WTC11 (cell line): ENCODE results near the gene CNPY3. TPM values are rescaled to one million over a fixed set of nuclear protein-coding genes. Genes with fewer than 3 reads are reported as not detected.
"Not testable (repeated sequence)": the region's sequence is repeated elsewhere in the genome, so short reads cannot be mapped to it uniquely, and the experiment has no call there.

Source experiments
- ATAC-seq: fragments of 200-7000 bp; cut with Tn5 transposase; 2 replicates; pipeline ENCODE4 v1.10.0; 2021; ENCODE audit warnings: mild to moderate bottlenecking, moderate library complexity
- CTCF ChIA-PET: fragments of 300-600 bp; sonication (Branson Sonifier 250); formaldehyde crosslinking; loops from one replicate; lab custom pipeline; 2021; ENCODE audit warnings: antibody characterized with exemption; lab: Charles Lee
- POLR2A ChIA-PET: fragments of 350-600 bp; sonication (Branson Sonifier 250); formaldehyde crosslinking; loops from one replicate; lab custom pipeline; 2021; ENCODE audit warnings: antibody characterized with exemption; lab: Charles Lee
- DNase-seq: peaks from one replicate; pipeline ENCODE4 v3.0.0; 2021; ENCODE audit warnings: low spot score
- H3K27ac Mint-ChIP-seq: 2 replicates; pipeline ENCODE4 v1.8.0; 2021; ENCODE audit warnings: mixed read lengths
- H3K27me3 Mint-ChIP-seq: 2 replicates; pipeline ENCODE4 v1.8.0; 2021; ENCODE audit warnings: low read depth, mild to moderate bottlenecking, moderate library complexity, mixed read lengths
- H3K36me3 Mint-ChIP-seq: 2 replicates; pipeline ENCODE4 v1.8.0; 2021; ENCODE audit warnings: mixed read lengths
- H3K4me1 Mint-ChIP-seq: 2 replicates; pipeline ENCODE4 v1.8.0; 2022; ENCODE audit warnings: mixed read lengths
- H3K4me3 Mint-ChIP-seq: 2 replicates; pipeline ENCODE4 v1.8.0; 2021; ENCODE audit warnings: mild to moderate bottlenecking, moderate library complexity, mixed read lengths
- H3K9me3 Mint-ChIP-seq: 2 replicates; pipeline ENCODE4 v1.8.0; 2021; ENCODE audit warnings: mixed read lengths
- CREM ChIP-seq: sonication (generic); formaldehyde crosslinking; IDR thresholded peaks from 2 replicates; pipeline ENCODE4 v1.8.1; 2022; ENCODE audit warnings: mild to moderate bottlenecking, missing genetic modification reagents, moderate library complexity
- ESRRA ChIP-seq: sonication (generic); formaldehyde crosslinking; IDR thresholded peaks from 2 replicates; pipeline ENCODE4 v1.8.1; 2022; ENCODE audit warnings: mild to moderate bottlenecking, missing genetic modification reagents, borderline replicate concordance
- FOXK1 ChIP-seq: sonication (generic); formaldehyde crosslinking; IDR thresholded peaks from 2 replicates; pipeline ENCODE4 v1.8.0; 2022; ENCODE audit warnings: mild to moderate bottlenecking, moderate library complexity, missing genetic modification reagents
- JUN ChIP-seq: sonication (generic); formaldehyde crosslinking; IDR thresholded peaks from 2 replicates; pipeline ENCODE4 v1.8.0; 2023; ENCODE audit warnings: mild to moderate bottlenecking, missing genetic modification reagents
- NFYB ChIP-seq: sonication (generic); formaldehyde crosslinking; conservative IDR thresholded peaks from 2 replicates; pipeline ENCODE4 v1.8.0; 2022; ENCODE audit warnings: low read depth, missing genetic modification reagents
- NR1H2 ChIP-seq: sonication (generic); formaldehyde crosslinking; IDR thresholded peaks from 2 replicates; pipeline ENCODE4 v1.9.0; 2021; ENCODE audit warnings: mild to moderate bottlenecking, moderate library complexity, missing genetic modification reagents
- NR2C2 ChIP-seq: sonication (generic); formaldehyde crosslinking; IDR thresholded peaks from 2 replicates; pipeline ENCODE4 v1.8.0; 2022; ENCODE audit warnings: mild to moderate bottlenecking, missing genetic modification reagents
- OVOL2 ChIP-seq: fragments of 250-450 bp; sonication (Bioruptor Pico); IDR thresholded peaks from 2 replicates; pipeline ENCODE4 v1.9.0; 2021; ENCODE audit warnings: mild to moderate bottlenecking, borderline replicate concordance
- RELA ChIP-seq: sonication (generic); formaldehyde crosslinking; IDR thresholded peaks from 2 replicates; pipeline ENCODE4 v1.8.1; 2022; ENCODE audit warnings: missing genetic modification reagents, mild to moderate bottlenecking, borderline replicate concordance
- TEAD1 ChIP-seq: sonication (generic); formaldehyde crosslinking; IDR thresholded peaks from 2 replicates; pipeline ENCODE4 v1.8.0; 2022; ENCODE audit warnings: mild to moderate bottlenecking, missing genetic modification reagents
- ZBTB21 ChIP-seq: sonication (generic); formaldehyde crosslinking; IDR thresholded peaks from 2 replicates; pipeline ENCODE4 v1.8.1; 2023; ENCODE audit warnings: mild to moderate bottlenecking, missing genetic modification reagents, borderline replicate concordance
- ZNF396 ChIP-seq: fragments of 250-450 bp; sonication (Bioruptor Pico); IDR thresholded peaks from 2 replicates; pipeline ENCODE4 v1.8.0; 2021; ENCODE audit warnings: mild to moderate bottlenecking, moderate library complexity, borderline replicate concordance
- ZNF423 ChIP-seq: fragments of 250-450 bp; sonication (Bioruptor Pico); IDR thresholded peaks from 2 replicates; pipeline ENCODE4 v2.1.2; 2022; ENCODE audit warnings: mild to moderate bottlenecking, moderate library complexity
- total RNA-seq: library from RNA; stranded (reverse); gene quantifications from 3 replicates; pipeline ENCODE4 v1.2.3, GENCODE V29; 2021
- TF ChIP-seq, protein P1 (sequence below): sonication (generic); formaldehyde crosslinking; IDR thresholded peaks from 2 replicates; pipeline ENCODE4 v1.8.0; 2023; ENCODE audit warnings: missing genetic modification reagents
- TF ChIP-seq, protein P2 (sequence below): fragments of 250-450 bp; sonication (Bioruptor Pico); IDR thresholded peaks from 2 replicates; pipeline ENCODE4 v1.8.0; 2021; ENCODE audit warnings: mild to moderate bottlenecking
- TF ChIP-seq, protein P3 (sequence below): fragments of 200-600 bp; IDR thresholded peaks from 2 replicates; pipeline ENCODE4 v1.8.0; 2022; ENCODE audit warnings: antibody characterized with exemption
- TF ChIP-seq, protein P4 (sequence below): sonication (generic); formaldehyde crosslinking; IDR thresholded peaks from 2 replicates; pipeline ENCODE4 v1.8.1; 2023; ENCODE audit warnings: mild to moderate bottlenecking, missing genetic modification reagents
- TF ChIP-seq, protein P5 (sequence below): sonication (generic); formaldehyde crosslinking; IDR thresholded peaks from 2 replicates; pipeline ENCODE4 v1.8.0; 2022; ENCODE audit warnings: mild to moderate bottlenecking, missing genetic modification reagents

The CNPY3 gene
- total RNA-seq, 1 experiment from 2014 or later = 67.0 TPM

DNA sequence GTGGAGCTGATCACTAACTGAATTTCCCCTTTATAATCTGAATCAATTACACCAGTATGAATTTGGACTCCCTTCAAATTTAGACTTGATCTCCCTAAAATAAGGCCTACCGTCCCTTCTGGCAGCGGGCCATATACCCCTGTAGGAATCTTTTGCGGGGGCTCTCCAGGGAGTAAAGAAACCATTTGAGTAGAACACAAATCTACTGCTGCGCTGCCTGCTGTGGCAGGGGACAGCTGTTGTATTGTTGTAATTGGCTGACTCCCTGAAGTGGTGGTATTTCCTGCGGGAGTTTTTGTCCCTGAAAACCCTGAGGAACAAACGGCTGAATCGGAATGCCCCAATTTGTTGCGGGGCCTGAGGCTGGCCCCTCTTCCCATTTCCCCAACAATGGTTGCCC lies 29.4 kb upstream of the CNPY3 start:
- H3K36me3 Mint-ChIP-seq = no peaks in the 10 kb centered on the region
- POLR2A ChIA-PET = interaction anchor here (0.6 kb wide), 1 partner anchor 49 kb away, joined by 3 read pairs; no protein-coding TSS in a partner anchor
- 0 out of 2 replicates have a peak, but pooled peaks have one; percentile 17 for TF ChIP-seq TEAD1 (CRISPR knock-in tag)
- TF ChIP-seq ZNF423 (CRISPR knock-in tag) = peak; percentile 93
- no peak for TF ChIP-seq ZNF396 (CRISPR knock-in tag)
- TF ChIP-seq, protein P1, sequence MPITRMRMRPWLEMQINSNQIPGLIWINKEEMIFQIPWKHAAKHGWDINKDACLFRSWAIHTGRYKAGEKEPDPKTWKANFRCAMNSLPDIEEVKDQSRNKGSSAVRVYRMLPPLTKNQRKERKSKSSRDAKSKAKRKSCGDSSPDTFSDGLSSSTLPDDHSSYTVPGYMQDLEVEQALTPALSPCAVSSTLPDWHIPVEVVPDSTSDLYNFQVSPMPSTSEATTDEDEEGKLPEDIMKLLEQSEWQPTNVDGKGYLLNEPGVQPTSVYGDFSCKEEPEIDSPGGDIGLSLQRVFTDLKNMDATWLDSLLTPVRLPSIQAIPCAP = no peak
- TF ChIP-seq, protein P2, sequence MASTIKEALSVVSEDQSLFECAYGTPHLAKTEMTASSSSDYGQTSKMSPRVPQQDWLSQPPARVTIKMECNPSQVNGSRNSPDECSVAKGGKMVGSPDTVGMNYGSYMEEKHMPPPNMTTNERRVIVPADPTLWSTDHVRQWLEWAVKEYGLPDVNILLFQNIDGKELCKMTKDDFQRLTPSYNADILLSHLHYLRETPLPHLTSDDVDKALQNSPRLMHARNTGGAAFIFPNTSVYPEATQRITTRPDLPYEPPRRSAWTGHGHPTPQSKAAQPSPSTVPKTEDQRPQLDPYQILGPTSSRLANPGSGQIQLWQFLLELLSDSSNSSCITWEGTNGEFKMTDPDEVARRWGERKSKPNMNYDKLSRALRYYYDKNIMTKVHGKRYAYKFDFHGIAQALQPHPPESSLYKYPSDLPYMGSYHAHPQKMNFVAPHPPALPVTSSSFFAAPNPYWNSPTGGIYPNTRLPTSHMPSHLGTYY = no peak
- CTCF ChIA-PET = interaction anchor here (0.8 to 3.6 kb wide), 4 partner anchors 12 to 244 kb away, joined by 3 to 19 read pairs (median 3); partner anchors contain the start of genes KLC4 and MRPL2
- no peaks in the 10 kb centered on the region for H3K9me3 Mint-ChIP-seq
- H3K27ac Mint-ChIP-seq = peak overlapping the region; percentile 69
- DNase-seq (no peak), ATAC-seq (no peak)
- H3K27me3 Mint-ChIP-seq = no peaks in the 10 kb centered on the region
- H3K4me1 Mint-ChIP-seq = peaks cover 32% of the 10 kb centered on the region
- H3K4me3 Mint-ChIP-seq = no peak overlapping the region

DNA sequence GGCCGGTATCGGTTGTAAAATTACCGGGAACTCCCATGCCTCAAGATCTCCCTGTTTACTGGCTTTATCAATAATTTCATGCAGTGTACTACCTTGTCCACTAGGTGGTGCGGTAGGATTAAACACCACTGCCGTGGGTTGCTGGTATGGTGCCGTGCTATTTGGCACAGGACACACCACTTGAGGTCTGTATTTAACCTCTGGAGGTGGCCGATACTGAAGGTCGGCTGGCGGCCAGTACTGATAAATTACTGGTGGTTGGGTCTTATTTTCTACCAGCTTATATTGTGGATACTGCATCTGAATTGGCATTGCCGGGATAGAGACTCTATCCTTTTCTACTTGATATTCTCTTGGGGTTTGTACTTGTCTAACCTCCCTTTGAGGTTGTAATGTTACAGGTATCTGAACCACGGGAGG lies 27.7 kb upstream of the CNPY3 start:
- H3K9me3 Mint-ChIP-seq = no peaks in the 10 kb centered on the region
- H3K36me3 Mint-ChIP-seq = no peaks in the 10 kb centered on the region
- H3K4me1 Mint-ChIP-seq = peaks cover 32% of the 10 kb centered on the region
- ChIA-PET POLR2A (no interaction called here), CTCF (interaction anchor here (0.6 to 3.6 kb wide), 9 partner anchors 10 to 242 kb away, joined by 3 to 19 read pairs (median 4); partner anchors contain the start of genes GNMT, KLC4, MRPL2 and PEX6)
- H3K27me3 Mint-ChIP-seq = no peaks in the 10 kb centered on the region; the same call in 1 of the 2 replicates
- H3K27ac Mint-ChIP-seq = peak overlapping the region; percentile 84
- TF ChIP-seq FOXK1 (CRISPR knock-in tag) (peak; percentile 54; the same call in 1 of the 2 replicates), TEAD1 (CRISPR knock-in tag) (peak; percentile 50; the same call in 1 of the 2 replicates)
- TF ChIP-seq, protein P3, sequence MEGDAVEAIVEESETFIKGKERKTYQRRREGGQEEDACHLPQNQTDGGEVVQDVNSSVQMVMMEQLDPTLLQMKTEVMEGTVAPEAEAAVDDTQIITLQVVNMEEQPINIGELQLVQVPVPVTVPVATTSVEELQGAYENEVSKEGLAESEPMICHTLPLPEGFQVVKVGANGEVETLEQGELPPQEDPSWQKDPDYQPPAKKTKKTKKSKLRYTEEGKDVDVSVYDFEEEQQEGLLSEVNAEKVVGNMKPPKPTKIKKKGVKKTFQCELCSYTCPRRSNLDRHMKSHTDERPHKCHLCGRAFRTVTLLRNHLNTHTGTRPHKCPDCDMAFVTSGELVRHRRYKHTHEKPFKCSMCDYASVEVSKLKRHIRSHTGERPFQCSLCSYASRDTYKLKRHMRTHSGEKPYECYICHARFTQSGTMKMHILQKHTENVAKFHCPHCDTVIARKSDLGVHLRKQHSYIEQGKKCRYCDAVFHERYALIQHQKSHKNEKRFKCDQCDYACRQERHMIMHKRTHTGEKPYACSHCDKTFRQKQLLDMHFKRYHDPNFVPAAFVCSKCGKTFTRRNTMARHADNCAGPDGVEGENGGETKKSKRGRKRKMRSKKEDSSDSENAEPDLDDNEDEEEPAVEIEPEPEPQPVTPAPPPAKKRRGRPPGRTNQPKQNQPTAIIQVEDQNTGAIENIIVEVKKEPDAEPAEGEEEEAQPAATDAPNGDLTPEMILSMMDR = peak; percentile 89
- TF ChIP-seq, protein P1 = no peak
- DNase-seq = peak; percentile 68
- H3K4me3 Mint-ChIP-seq = no peak overlapping the region
- ATAC-seq = peak; percentile 98

DNA sequence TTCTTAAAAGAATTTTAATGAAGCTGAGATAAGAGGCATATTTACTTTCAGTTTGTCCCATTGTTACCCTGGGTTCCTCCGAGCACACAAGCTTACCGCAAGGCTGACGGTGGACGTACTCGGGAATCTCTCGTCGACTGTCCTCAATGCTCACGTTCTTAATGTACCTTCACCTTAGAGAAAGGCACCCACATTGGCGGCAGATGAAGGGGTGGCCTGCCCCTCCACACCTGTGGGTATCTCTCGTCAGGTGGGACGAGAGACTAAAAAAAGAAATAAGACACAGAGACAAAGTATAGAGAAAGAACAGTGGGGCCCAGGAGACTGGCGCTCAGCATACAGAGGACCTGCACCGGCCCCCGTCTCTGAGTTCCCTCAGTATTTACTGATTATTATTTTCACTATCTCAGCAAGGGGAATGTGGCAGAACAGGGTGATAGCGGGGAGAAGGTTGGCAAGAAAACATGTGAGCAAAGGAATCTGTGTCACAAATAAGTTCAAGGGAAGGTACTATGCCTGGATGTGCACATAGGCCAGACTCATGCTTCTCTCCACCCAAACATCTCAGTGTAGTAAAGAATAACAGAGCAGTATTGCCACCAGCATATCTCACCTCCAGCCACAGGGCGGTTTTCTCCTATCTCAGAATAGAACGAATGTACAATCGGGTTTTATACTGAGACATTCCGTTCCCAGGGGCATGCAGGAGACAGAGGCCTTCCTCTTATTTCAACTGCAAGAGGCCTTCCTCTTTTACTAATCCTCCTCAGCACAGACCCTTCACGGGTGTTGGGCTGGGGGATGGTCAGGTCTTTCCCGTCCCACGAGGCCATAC lies 26.6 kb upstream of the CNPY3 start:
- ATAC-seq, H3K4me3 Mint-ChIP-seq: not testable (repeated sequence)

DNA sequence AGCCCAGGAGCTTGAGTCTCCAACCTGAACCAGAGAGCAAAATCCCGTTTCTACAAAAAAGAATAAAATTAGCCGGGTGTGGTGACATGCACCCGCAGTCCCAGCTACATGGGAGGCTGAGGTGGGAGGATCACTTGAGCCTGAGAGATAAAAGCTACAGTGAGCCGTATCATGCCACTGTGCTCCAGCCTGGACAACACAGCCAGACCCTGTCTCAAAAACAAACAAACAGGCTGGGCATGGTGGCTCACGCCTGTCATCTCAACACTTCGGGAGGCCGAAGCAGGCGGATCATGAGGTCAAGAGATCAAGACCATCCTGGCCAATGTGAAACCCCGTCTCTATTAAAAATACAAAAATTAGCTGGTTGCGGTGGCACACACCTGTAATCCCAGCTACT lies 24.8 kb upstream of the CNPY3 start:
- H3K4me1 Mint-ChIP-seq = peaks cover 22% of the 10 kb centered on the region
- H3K27ac Mint-ChIP-seq = no peak overlapping the region
- POLR2A ChIA-PET = interaction anchor here (0.8 kb wide), 1 partner anchor 24 kb away, joined by 3 read pairs; no protein-coding TSS in a partner anchor
- H3K27me3 Mint-ChIP-seq = no peaks in the 10 kb centered on the region; the same call in 1 of the 2 replicates
- DNase-seq (no peak), ATAC-seq (no peak)
- no peak for TF ChIP-seq RELA (CRISPR knock-in tag)
- no peak for TF ChIP-seq NR1H2 (CRISPR knock-in tag)
- TF ChIP-seq CREM (CRISPR knock-in tag) = no peak
- TF ChIP-seq, protein P4, sequence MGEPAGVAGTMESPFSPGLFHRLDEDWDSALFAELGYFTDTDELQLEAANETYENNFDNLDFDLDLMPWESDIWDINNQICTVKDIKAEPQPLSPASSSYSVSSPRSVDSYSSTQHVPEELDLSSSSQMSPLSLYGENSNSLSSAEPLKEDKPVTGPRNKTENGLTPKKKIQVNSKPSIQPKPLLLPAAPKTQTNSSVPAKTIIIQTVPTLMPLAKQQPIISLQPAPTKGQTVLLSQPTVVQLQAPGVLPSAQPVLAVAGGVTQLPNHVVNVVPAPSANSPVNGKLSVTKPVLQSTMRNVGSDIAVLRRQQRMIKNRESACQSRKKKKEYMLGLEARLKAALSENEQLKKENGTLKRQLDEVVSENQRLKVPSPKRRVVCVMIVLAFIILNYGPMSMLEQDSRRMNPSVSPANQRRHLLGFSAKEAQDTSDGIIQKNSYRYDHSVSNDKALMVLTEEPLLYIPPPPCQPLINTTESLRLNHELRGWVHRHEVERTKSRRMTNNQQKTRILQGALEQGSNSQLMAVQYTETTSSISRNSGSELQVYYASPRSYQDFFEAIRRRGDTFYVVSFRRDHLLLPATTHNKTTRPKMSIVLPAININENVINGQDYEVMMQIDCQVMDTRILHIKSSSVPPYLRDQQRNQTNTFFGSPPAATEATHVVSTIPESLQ (CRISPR knock-in tag) = no peak
- no peak for TF ChIP-seq ZBTB21 (CRISPR knock-in tag)
- TF ChIP-seq, protein P5, sequence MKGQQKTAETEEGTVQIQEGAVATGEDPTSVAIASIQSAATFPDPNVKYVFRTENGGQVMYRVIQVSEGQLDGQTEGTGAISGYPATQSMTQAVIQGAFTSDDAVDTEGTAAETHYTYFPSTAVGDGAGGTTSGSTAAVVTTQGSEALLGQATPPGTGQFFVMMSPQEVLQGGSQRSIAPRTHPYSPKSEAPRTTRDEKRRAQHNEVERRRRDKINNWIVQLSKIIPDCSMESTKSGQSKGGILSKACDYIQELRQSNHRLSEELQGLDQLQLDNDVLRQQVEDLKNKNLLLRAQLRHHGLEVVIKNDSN (CRISPR knock-in tag) = no peak
- no peak for TF ChIP-seq NR2C2
- TF ChIP-seq NFYB (CRISPR knock-in tag) = no peak
- TF ChIP-seq, protein P1 = no peak
- TF ChIP-seq JUN (CRISPR knock-in tag) = no peak
- no peak for TF ChIP-seq OVOL2 (CRISPR knock-in tag)
- TF ChIP-seq ESRRA = no peak
- CTCF ChIA-PET = interaction anchor here (0.7 kb wide), 1 partner anchor 140 kb away, joined by 4 read pairs; no protein-coding TSS in a partner anchor
- no peaks in the 10 kb centered on the region for H3K36me3 Mint-ChIP-seq
- no peak overlapping the region for H3K4me3 Mint-ChIP-seq
- H3K9me3 Mint-ChIP-seq = no peaks in the 10 kb centered on the region

More for the DNA sequence above, 26.6 kb upstream of the CNPY3 start:
- H3K27me3 Mint-ChIP-seq, H3K9me3 Mint-ChIP-seq, DNase-seq, H3K36me3 Mint-ChIP-seq, H3K27ac Mint-ChIP-seq, POLR2A ChIA-PET: not testable (repeated sequence)
- CTCF ChIA-PET = interaction anchor here (1.2 to 3.6 kb wide), 4 partner anchors 9 to 241 kb away, joined by 3 to 19 read pairs (median 6); partner anchors contain the start of genes GNMT, KLC4 and MRPL2
- peaks cover 32% of the 10 kb centered on the region for H3K4me1 Mint-ChIP-seq
